Neural cell (in vitro differentiated cells): ENCODE measurements around the gene CST11.

Source experiments
- CTCF ChIP-seq: fragments of 450-650 bp; IDR thresholded peaks from 2 replicates; pipeline ENCODE4 v1.5.1; 2014; ENCODE audit warnings: antibody characterized with exemption, mild to moderate bottlenecking, moderate library complexity; ENCODE audit not compliant: poor library complexity, severe bottlenecking
- EZH2 ChIP-seq: fragments of 200-600, 300-800 bp; shearing (Covaris generic), sonication (generic); IDR thresholded peaks from 2 replicates; pipeline ENCODE4 v1.6.1; 2014; ENCODE audit warnings: antibody characterized with exemption, low read length, borderline replicate concordance, mild to moderate bottlenecking; ENCODE audit not compliant: insufficient read depth, poor library complexity, severe bottlenecking
- POLR2AphosphoS5 ChIP-seq: IDR thresholded peaks from 2 replicates; pipeline ENCODE4 v1.6.1; 2012
- REST ChIP-seq: IDR thresholded peaks from 2 replicates; pipeline ENCODE4 v1.6.1; 2012; ENCODE audit warnings: borderline replicate concordance
- TAF1 ChIP-seq: IDR thresholded peaks from 2 replicates; pipeline ENCODE4 v1.6.1; 2012; ENCODE audit warnings: low read depth

DNA sequence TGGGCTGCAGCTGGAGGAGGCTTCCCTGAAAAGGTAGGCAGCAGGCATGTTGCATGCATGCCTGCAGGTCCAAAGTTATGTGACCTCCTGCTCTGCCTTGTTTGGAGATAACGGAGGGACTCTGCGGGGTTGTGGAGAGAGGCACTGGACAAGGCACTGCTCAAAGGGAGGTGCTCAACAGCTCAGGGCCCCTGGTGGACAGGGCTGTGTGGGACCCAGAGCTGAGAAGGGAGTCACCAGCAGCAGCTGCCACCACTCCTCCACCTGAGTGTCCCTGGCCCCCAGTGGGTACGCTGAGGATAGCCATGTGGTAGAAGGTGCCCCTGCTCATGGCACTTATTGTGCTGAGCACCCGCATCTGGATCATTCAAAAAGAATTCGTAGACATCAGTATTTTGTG lies 22.7 kb upstream of the CST11 start:
- no peak for TF ChIP-seq POLR2AphosphoS5
- TF ChIP-seq TAF1: no peak
- no peak for TF ChIP-seq CTCF
- TF ChIP-seq REST: no peak
- no peak for TF ChIP-seq EZH2
